ENCODE data around the gene RUBCN.

DNA sequence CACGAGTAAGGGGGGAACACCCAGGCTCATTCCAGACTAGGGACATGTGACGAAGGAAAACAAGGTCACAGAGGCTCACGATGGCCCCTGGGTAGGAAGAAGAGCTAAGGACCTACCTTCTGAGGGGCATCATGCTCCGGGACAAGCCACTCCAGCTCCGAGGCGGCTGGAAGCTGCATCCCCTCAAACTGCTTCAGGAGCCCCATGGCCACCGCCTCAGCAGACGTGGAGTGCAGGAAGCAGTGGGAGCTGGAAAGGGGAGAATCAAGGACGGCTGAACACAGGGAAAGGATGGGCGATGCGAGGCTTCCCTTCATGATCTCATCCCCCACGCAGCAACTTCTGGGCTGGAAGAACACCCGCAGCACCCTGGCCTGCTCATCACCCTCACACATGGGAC lies 53.5 kb downstream of the RUBCN start:
- TF ChIP-seq FOXK2 (IDR thresholded peaks at IDR 0.05) (no peak), BHLHE40 (IDR thresholded peaks at IDR 0.05; ENCODE audit: borderline replicate concordance) (no peak)
